ENCODE results near the gene NUP107.

Gene NUP107

GRCh38 chr12:68743356-68743755, 56.6 kb downstream of the NUP107 start:
- no peak for DNase-seq

GRCh38 chr12:68745376-68745903, 58.7 kb downstream of the NUP107 start:
- DNase-seq = no peak

GRCh38 chr12:68745904-68746571, 59.3 kb downstream of the NUP107 start, which contains the start of gene SLC35E3:
SLC35E3 (plus strand) TSS chr12:68746176; CDS start chr12:68746378, 202 bp downstream.
- DNase-seq = peak; percentile 48

- DNase-seq = peak; percentile 4
Observed at GRCh38 chr12:68746572-68747180, 59.9 kb downstream of the NUP107 start.

- no peak for DNase-seq
Observed at GRCh38 chr12:68749443-68749842, 62.7 kb downstream of the NUP107 start.

- DNase-seq = no peak
Observed at GRCh38 chr12:68749861-68750260, 63.1 kb downstream of the NUP107 start.

GRCh38 chr12:68750506-68750905, 63.7 kb downstream of the NUP107 start:
- DNase-seq = no peak

GRCh38 chr12:68755536-68756243, 68.9 kb downstream of the NUP107 start:
- no peak for DNase-seq

- DNase-seq = no peak
Observed at GRCh38 chr12:68759852-68760251, 73.1 kb downstream of the NUP107 start.

- DNase-seq = no peak
Observed at GRCh38 chr12:68760806-68761441, 74.1 kb downstream of the NUP107 start.

GRCh38 chr12:68761442-68761812, 74.6 kb downstream of the NUP107 start:
- no peak for DNase-seq

- DNase-seq = no peak
Observed at GRCh38 chr12:68761901-68762630, 75.3 kb downstream of the NUP107 start.

- no peak for DNase-seq
Observed at GRCh38 chr12:68762691-68763090, 75.9 kb downstream of the NUP107 start.

- no peak for DNase-seq
Observed at GRCh38 chr12:68765696-68766095, 78.9 kb downstream of the NUP107 start.

GRCh38 chr12:68766646-68767045, 79.9 kb downstream of the NUP107 start:
- no peak for DNase-seq

GRCh38 chr12:68767191-68767590, 80.4 kb downstream of the NUP107 start:
- DNase-seq = no peak

- DNase-seq = no peak
Observed at GRCh38 chr12:68768431-68768939, 81.7 kb downstream of the NUP107 start.

GRCh38 chr12:68769941-68770340, 83.2 kb downstream of the NUP107 start:
- DNase-seq = no peak

- no peak for DNase-seq
Observed at GRCh38 chr12:68771223-68771925, 84.6 kb downstream of the NUP107 start.

- no peak for DNase-seq
Observed at GRCh38 chr12:68772714-68773113, 85.9 kb downstream of the NUP107 start.

- DNase-seq = no peak
Observed at GRCh38 chr12:68773582-68773981, 86.8 kb downstream of the NUP107 start.

- no peak for DNase-seq
Observed at GRCh38 chr12:68775121-68775630, 88.4 kb downstream of the NUP107 start.
